ENCODE results near the gene HACD3. TPM values are rescaled to one million over a fixed set of nuclear protein-coding genes. Genes with fewer than 3 reads are reported as not detected.

HACD3 gene
- total RNA-seq, 1 experiment from 2014 or later: 133 TPM

- no peak overlapping the region for H3K4me3 Mint-ChIP-seq
- H4K91ac ChIP-seq (ENCODE audit: insufficient read length, low read depth, low read length): no peak overlapping the region
- peaks cover 13 to 77% (median 67%) of the 10 kb centered on the region in 3 experiments; a peak in 6 of 7 replicates for H3K36me3 Mint-ChIP-seq (ENCODE audit: insufficient read depth in 1 of 3, low read depth in 3 of 3)
- no peak overlapping the region for H3K23ac ChIP-seq (ENCODE audit: insufficient read length, low read depth, low read length)
- no peaks in the 10 kb centered on the region for H3K9me3 Mint-ChIP-seq
- TF ChIP-seq CTCF (conservative IDR thresholded peaks at IDR 0.05): no peak
- H3K9me3 ChIP-seq (ENCODE audit: control insufficient read depth, low read depth, low read length): no peaks in the 10 kb centered on the region
- no peaks in the 10 kb centered on the region for H3K23me2 ChIP-seq (ENCODE audit: insufficient read length, low read depth, low read length, poor library complexity, severe bottlenecking)
- no peaks in the 10 kb centered on the region for H3K79me1 ChIP-seq (ENCODE audit: insufficient read depth, low read depth, low read length, poor library complexity, severe bottlenecking)
- no peak overlapping the region for H2BK12ac ChIP-seq (ENCODE audit: insufficient read length, low read depth, low read length)
- H4K20me1 ChIP-seq (ENCODE audit: control insufficient read depth, insufficient read depth, insufficient read length): no peaks in the 10 kb centered on the region
- H3K14ac ChIP-seq (ENCODE audit: insufficient read depth, low read length): no peak overlapping the region
- WGBS (ENCODE audit: extremely low coverage, insufficient read length, low lambda C conversion rate): no CpG with 5 or more reads among the region's 1 CpG
- H3K27me3 Mint-ChIP-seq (ENCODE audit: low read depth): no peaks in the 10 kb centered on the region
- no peaks in the 10 kb centered on the region for H3K27me3 ChIP-seq (ENCODE audit: insufficient read depth, low read length)
- no peak overlapping the region for H3K56ac ChIP-seq (ENCODE audit: insufficient read length, low read depth, low read length)
- peaks cover 0 to 5% of the 10 kb centered on the region in 2 experiments; a peak in 2 of 4 replicates for H3K4me1 Mint-ChIP-seq
- no peak overlapping the region for H3K9ac ChIP-seq (ENCODE audit: extremely low read depth, insufficient read length, low read length)
- H3K4me2 ChIP-seq (ENCODE audit: insufficient read depth, insufficient read length, low read length): no peak overlapping the region
- H2BK15ac ChIP-seq (ENCODE audit: low read depth, low read length): no peak overlapping the region
- H2AK5ac ChIP-seq (ENCODE audit: insufficient read length, low read length): no peak overlapping the region
- H3K4ac ChIP-seq (ENCODE audit: low read depth, low read length): no peak overlapping the region
- no peak overlapping the region for H3K18ac ChIP-seq (ENCODE audit: insufficient read length, low read depth, low read length)
- no peak overlapping the region for H3K27ac Mint-ChIP-seq
- H4K5ac ChIP-seq (ENCODE audit: insufficient read length, low read depth, low read length): no peak overlapping the region
- H2BK5ac ChIP-seq (ENCODE audit: insufficient read length, low read length): no peak overlapping the region
- no peak overlapping the region for H3K27ac ChIP-seq (ENCODE audit: insufficient read length, low read depth, low read length)
- no peak overlapping the region for H3T11ph ChIP-seq (ENCODE audit: low read length)
- H2BK120ac ChIP-seq (ENCODE audit: low read depth, low read length, poor library complexity, severe bottlenecking): no peak overlapping the region
- no peak overlapping the region for H2AFZ ChIP-seq (ENCODE audit: low read length)
- no peak overlapping the region for H4K8ac ChIP-seq (replicated peaks; ENCODE audit: insufficient read length, low read depth, low read length)
- H2BK20ac ChIP-seq (ENCODE audit: low read depth, low read length, poor library complexity, severe bottlenecking): no peak overlapping the region
- DNase-seq: no peak
- H3K79me2 ChIP-seq (ENCODE audit: insufficient read depth, low read length): no peaks in the 10 kb centered on the region
- no peaks in the 10 kb centered on the region for H3K4me1 ChIP-seq (ENCODE audit: insufficient read depth, low read length)
Observed at GRCh38 chr15:65587094-65587493, 56.8 kb downstream of the HACD3 start.

Data from H9 (cell line).